Naive B cell (primary cell): ENCODE measurements around the gene SLC25A41. TPM values are rescaled to one million over a fixed set of nuclear protein-coding genes. Genes with fewer than 3 reads are reported as not detected.
A peak's percentile ranks its signal among the peaks of the same experiment; 100 is the strongest.

ENCODE experiments used
- ATAC-seq, 2 donors: fragments of 150-1000 bp; cut with Tn5 transposase; 2 replicates each; pipeline ENCODE4 v1.10.0; 2021; ENCODE audit warnings: low read depth in 2 of 2, mild to moderate bottlenecking in 2 of 2, moderate library complexity in 2 of 2
- DNase-seq: peaks from one replicate; pipeline ENCODE4 v3.0.0; 2022
- H3K27ac Mint-ChIP-seq, 6 donors: one replicate each; pipeline ENCODE4 v1.8.0; 2020 to 2022; ENCODE audit warnings: mild to moderate bottlenecking in 6 of 6, mixed read lengths in 6 of 6, moderate library complexity in 5 of 6, inconsistent platforms in 2 of 6
- H3K27me3 Mint-ChIP-seq, 3 donors: one replicate each; pipeline ENCODE4 v1.8.0; 2021 to 2022; ENCODE audit warnings: mixed read lengths in 3 of 3, mild to moderate bottlenecking in 1 of 3
- H3K36me3 Mint-ChIP-seq, 2 donors: one replicate each; pipeline ENCODE4 v1.8.0; 2020 to 2022; ENCODE audit warnings: mixed read lengths in 2 of 2, inconsistent platforms in 1 of 2, mild to moderate bottlenecking in 1 of 2
- H3K4me1 Mint-ChIP-seq, 3 donors: one replicate each; pipeline ENCODE4 v1.8.0; 2020 to 2022; ENCODE audit warnings: mixed read lengths in 3 of 3, inconsistent platforms in 1 of 3, mild to moderate bottlenecking in 1 of 3, moderate library complexity in 1 of 3
- H3K4me3 Mint-ChIP-seq, 8 donors: one replicate each; pipeline ENCODE4 v1.8.0; 2020 to 2022; ENCODE audit warnings: mild to moderate bottlenecking in 8 of 8, mixed read lengths in 8 of 8, moderate library complexity in 8 of 8, inconsistent platforms in 2 of 8
- H3K9me3 Mint-ChIP-seq, 7 donors: one replicate each; pipeline ENCODE4 v1.8.0; 2020 to 2022; ENCODE audit warnings: mixed read lengths in 7 of 7, mild to moderate bottlenecking in 5 of 7, inconsistent platforms in 2 of 7, moderate library complexity in 1 of 7
- polyA plus RNA-seq, 6 donors: library from polyadenylated mRNA; unstranded; fragments of 300-500 nt; fragmentation: Illumina TruSeq; gene quantifications; one replicate each; pipeline ENCODE4 v1.2.3, GENCODE V29; 2021; ENCODE audit warnings: low read depth in 6 of 6

Gene SLC25A41
- polyA plus RNA-seq, 6 donors from 2014 or later: not detected

DNA sequence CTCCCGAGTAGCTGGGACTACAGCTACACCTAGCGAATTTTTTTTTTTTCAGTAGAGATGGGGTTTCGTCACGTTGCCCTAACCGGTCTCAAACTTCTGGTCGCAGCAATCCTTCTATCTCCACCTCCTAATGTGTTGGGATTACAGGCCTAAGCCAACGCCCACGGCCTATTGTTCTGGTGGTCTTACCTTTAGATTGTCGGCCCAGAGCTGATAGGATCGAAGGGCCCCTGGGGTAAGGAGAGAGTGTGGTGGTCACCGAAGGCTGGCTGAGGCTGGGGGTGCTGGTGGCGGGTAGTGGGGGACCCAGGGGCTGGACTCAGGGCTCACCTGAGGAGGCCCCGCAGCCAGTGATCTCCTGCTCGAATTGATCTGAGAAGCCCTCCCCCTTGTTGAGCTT lies 37.5 kb upstream of the SLC25A41 start:
- Mint-ChIP-seq H3K4me1 (peaks cover 0 to 5% (median 5%) of the 10 kb centered on the region in 3 donors), H3K27ac (peak overlapping the region in 1 of 6 donors; percentile 67), H3K9me3 (no peaks in the 10 kb centered on the region), H3K4me3 (no peak overlapping the region), H3K36me3 (peaks cover 0 to 16% of the 10 kb centered on the region in 2 donors), H3K27me3 (no peaks in the 10 kb centered on the region)
- DNase-seq: no peak
- no peak for ATAC-seq

DNA sequence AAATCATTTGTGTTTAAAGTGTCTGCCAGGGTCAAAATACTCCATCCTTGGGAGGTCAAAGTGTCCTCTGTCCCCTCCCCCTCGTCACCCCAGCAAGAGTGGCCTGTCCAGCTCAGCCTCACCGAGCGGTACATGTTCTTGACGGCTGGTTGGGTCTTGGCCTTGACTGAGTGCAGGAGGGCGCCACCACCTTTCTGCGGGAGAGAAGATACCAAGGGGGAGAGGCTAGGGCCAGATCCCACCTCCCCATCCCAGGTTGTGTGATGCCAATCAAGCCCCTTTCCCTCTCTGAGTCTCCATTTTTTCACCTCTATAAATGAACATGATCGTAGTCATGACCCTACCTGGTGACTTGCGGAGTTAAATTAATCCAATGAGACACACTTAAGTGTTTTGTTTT lies 36.6 kb upstream of the SLC25A41 start:
- ATAC-seq: no peak
- Mint-ChIP-seq H3K36me3 (peaks cover 0 to 16% of the 10 kb centered on the region in 2 donors), H3K27ac (no peak overlapping the region), H3K27me3 (peaks cover 0 to 4% (median 0%) of the 10 kb centered on the region in 3 donors), H3K4me3 (no peak overlapping the region), H3K9me3 (no peaks in the 10 kb centered on the region), H3K4me1 (peaks cover 5 to 7% (median 6%) of the 10 kb centered on the region in 3 donors)
- DNase-seq: no peak

DNA sequence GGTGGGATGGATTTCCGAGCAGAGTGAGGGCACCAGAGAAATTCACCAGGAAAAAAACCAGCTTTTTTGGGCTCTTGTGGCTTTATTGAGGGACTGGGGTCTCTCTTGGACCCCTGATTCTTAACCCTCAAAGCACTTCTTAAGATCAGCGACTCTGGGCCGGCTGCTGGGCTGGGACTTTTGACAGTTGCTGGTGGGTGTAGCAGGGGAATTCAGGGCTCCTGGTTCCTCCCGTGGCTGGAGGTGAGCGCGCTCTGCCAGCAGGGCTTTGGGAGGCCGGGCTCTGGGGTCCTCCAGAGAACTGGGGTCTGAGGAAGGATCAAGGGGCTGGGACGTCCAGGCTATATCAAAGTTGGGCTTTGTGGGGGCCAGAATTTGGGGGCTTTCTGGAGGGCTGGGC lies 33.8 kb upstream of the SLC25A41 start:
- Mint-ChIP-seq H3K27ac (peak overlapping the region in 4 of 6 donors; percentile 17 to 84 (median 62)), H3K9me3 (no peaks in the 10 kb centered on the region), H3K27me3 (peaks cover 0 to 13% (median 12%) of the 10 kb centered on the region in 3 donors), H3K4me3 (no peak overlapping the region), H3K4me1 (peaks cover 11 to 17% (median 16%) of the 10 kb centered on the region in 3 donors), H3K36me3 (peaks cover 0 to 16% of the 10 kb centered on the region in 2 donors)
- DNase-seq (no peak), ATAC-seq (no peak)

DNA sequence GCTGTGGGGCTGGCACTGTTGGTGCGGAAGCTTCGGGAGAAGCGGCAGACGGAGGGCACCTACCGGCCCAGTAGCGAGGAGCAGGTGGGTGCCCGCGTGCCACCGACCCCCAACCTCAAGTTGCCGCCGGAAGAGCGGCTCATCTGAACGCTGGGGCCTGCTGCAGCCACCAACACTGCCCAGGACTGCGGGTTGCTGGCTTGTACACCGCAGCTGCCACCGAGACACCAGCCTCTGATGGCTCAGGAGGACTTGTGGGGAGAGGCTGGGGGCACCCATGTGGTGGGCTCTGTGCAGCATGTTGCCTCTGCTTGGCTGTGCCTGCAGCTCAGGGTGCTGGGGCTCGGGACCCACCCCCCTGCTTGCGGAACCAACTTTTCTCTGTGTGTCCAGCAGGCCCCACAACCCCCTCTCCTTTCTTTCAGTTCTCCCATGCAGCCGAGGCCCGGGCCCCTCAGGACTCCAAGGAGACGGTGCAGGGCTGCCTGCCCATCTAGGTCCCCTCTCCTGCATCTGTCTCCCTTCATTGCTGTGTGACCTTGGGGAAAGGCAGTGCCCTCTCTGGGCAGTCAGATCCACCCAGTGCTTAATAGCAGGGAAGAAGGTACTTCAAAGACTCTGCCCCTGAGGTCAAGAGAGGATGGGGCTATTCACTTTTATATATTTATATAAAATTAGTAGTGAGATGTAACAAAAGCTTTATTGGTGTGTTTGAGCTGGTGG lies 33.1 kb upstream of the SLC25A41 start:
- ATAC-seq (no peak), DNase-seq (no peak)
- H3K4me3 Mint-ChIP-seq: no peak overlapping the region
- H3K36me3 Mint-ChIP-seq: peaks cover 0 to 16% of the 10 kb centered on the region in 2 donors
- H3K27me3 Mint-ChIP-seq: peaks cover 0 to 13% (median 12%) of the 10 kb centered on the region in 3 donors
- H3K27ac Mint-ChIP-seq: peak overlapping the region in 1 of 6 donors; percentile 17
- no peaks in the 10 kb centered on the region for H3K9me3 Mint-ChIP-seq
- H3K4me1 Mint-ChIP-seq: peaks cover 11 to 17% (median 16%) of the 10 kb centered on the region in 3 donors

DNA sequence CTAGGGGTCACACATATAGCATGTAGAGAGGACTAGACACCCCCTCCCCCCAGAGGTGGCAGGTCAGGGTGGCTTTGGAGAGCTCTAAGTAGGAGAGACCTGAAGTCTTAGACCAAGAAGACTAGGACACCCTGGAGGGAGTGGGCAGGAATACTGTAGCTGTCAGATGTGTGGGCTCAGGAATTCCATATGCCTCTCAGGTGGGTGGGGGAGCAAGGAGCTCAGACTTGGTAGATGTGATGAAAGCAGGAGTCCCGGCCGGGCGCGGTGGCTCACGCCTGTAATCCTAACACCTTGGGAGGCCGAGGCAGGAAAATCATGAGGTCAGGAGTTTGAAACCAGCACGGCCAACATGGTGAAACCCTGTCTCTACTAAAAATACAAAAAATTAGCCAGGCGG lies 32.1 kb upstream of the SLC25A41 start:
- ATAC-seq (no peak), DNase-seq (no peak)
- peak overlapping the region in 4 of 6 donors; percentile 44 to 89 (median 58) for H3K27ac Mint-ChIP-seq
- H3K27me3 Mint-ChIP-seq: peaks cover 0 to 13% (median 12%) of the 10 kb centered on the region in 3 donors
- peaks cover 0 to 16% of the 10 kb centered on the region in 2 donors for H3K36me3 Mint-ChIP-seq
- peaks cover 12 to 17% (median 17%) of the 10 kb centered on the region in 3 donors for H3K4me1 Mint-ChIP-seq
- H3K4me3 Mint-ChIP-seq: peak overlapping the region in 2 of 8 donors; percentile 6 to 9
- H3K9me3 Mint-ChIP-seq: no peaks in the 10 kb centered on the region

DNA sequence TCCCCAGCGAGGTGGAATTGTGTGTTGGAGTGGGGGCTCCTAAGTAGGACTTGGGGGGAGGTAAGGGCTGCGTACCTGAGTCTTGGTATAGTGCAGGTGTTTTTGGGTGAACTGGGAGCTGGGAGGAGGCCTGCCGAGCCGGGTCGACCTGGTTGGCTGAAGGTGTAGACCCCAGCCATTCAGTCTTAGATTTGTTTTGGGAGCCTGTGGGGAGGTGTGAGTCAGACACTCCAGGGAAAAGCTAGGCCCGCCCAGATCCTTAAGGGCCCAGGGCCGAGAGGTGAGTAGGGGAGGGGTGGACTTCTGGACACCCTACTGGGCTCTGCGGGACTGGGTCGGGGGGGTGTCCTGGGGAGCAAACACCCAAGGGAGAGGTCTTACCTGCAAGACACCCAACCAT lies 31.4 kb upstream of the SLC25A41 start:
- H3K4me3 Mint-ChIP-seq: peak overlapping the region in 7 of 8 donors; percentile 1 to 64 (median 53)
- no peaks in the 10 kb centered on the region for H3K9me3 Mint-ChIP-seq

DNA sequence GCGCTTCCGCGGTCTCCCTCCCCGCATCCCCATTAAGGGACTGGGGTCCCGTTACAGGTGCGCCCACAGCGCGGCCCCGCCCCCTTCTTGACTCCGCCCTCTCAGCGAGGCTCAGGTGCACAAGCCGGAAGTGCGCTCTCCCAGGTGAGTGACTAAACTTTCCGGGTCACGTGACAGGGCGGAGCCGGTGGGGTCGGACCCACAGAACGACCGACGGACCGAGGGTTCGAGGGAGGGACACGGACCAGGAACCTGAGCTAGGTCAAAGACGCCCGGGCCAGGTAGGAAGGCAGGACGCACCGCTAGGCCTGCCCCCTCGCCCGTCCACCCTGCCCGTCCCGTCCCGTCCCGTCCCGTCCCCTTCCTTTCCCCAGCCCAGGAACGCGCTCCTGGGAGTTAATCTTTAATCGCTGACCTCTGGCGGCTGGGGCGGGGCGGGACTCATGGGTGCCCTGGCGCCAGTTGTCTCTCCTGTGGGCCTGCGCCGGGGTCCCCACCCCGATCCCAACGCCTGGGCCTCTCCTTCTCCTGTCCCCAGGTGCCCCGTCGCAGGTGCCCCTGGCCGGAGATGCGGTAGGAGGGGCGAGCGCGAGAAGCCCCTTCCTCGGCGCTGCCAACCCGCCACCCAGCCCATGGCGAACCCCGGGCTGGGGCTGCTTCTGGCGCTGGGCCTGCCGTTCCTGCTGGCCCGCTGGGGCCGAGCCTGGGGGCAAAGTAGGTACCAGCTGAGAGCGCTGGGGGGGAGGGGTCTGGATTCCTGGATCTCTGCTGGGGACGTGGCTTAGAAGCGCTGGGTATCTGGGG lies 30.7 kb upstream of the SLC25A41 start, which contains the start of gene CRB3:
Gene CRB3 (plus strand): TSS at position 202 of the 804 bp plus-strand sequence. CDS start 431 bp downstream, at position 633.
- H3K36me3 Mint-ChIP-seq: peaks cover 0 to 9% of the 10 kb centered on the region in 2 donors
- ATAC-seq: no peak
- H3K27me3 Mint-ChIP-seq: peaks cover 0 to 13% (median 12%) of the 10 kb centered on the region in 3 donors
- H3K4me3 Mint-ChIP-seq: peak within 1 kb of the TSS; percentile 56 to 71 (median 64)
- peaks cover 20 to 25% (median 21%) of the 10 kb centered on the region in 3 donors for H3K4me1 Mint-ChIP-seq
- H3K27ac Mint-ChIP-seq: peak within 1 kb of the TSS in 2 of 6 donors; percentile 48 to 74
- no peak for DNase-seq
- H3K9me3 Mint-ChIP-seq: no peaks in the 10 kb centered on the region

More for the DNA sequence above, 31.4 kb upstream of the SLC25A41 start:
- peaks cover 19 to 23% (median 19%) of the 10 kb centered on the region in 3 donors for H3K4me1 Mint-ChIP-seq
- H3K27ac Mint-ChIP-seq: peak overlapping the region in 2 of 6 donors; percentile 48 to 74
- H3K27me3 Mint-ChIP-seq: peaks cover 0 to 13% (median 12%) of the 10 kb centered on the region in 3 donors
- DNase-seq: no peak
- H3K36me3 Mint-ChIP-seq: peaks cover 0 to 16% of the 10 kb centered on the region in 2 donors
- no peak for ATAC-seq

DNA sequence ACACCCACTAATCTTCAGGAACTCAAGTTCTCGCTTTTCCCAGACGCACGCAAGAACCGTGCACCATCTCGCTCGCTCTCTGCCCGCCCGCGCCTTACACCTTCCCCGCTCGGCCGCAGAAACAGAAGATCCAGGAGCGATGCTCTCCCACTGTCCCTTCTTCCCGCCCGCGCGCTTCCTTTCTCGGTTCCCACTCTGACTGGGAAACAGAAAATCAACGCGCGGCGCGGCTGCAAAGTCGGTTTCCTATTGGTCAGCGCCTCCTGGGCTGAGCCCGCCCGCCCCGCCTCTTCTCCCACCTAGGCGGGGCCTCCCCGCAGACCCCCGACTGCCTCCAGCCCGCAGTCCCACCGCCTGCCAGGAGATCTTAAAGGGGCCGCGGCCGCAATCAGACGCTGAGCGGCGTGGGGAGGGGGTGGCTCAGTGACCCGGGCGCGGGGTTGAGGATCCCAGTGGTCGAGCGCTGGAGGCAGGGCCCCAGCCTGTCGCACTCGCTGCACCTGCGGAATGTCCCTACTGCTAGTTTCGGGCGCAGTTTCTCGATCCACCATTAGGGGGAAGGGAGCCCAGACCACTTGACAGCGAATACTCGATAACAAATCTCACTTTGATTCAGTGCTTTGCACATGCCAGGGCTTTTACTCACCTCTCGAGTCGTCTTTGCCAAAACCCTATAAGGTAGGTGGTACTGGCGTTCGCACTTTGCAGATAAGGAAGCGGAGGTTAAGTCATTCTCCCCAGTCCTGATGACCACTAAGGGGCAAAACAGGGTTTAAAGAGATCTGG lies 26.7 kb upstream of the SLC25A41 start:
- Mint-ChIP-seq H3K9me3 (peaks cover 0 to 3% (median 0%) of the 10 kb centered on the region in 7 donors), H3K4me3 (peak overlapping the region; percentile 91 to 99 (median 94)), H3K36me3 (no peaks in the 10 kb centered on the region), H3K27me3 (peaks cover 0 to 13% (median 8%) of the 10 kb centered on the region in 3 donors), H3K4me1 (peaks cover 24 to 33% (median 30%) of the 10 kb centered on the region in 3 donors), H3K27ac (peak overlapping the region; percentile 35 to 94 (median 89))
- peak; percentile 95 for DNase-seq
- ATAC-seq: peak; percentile 82 to 83

DNA sequence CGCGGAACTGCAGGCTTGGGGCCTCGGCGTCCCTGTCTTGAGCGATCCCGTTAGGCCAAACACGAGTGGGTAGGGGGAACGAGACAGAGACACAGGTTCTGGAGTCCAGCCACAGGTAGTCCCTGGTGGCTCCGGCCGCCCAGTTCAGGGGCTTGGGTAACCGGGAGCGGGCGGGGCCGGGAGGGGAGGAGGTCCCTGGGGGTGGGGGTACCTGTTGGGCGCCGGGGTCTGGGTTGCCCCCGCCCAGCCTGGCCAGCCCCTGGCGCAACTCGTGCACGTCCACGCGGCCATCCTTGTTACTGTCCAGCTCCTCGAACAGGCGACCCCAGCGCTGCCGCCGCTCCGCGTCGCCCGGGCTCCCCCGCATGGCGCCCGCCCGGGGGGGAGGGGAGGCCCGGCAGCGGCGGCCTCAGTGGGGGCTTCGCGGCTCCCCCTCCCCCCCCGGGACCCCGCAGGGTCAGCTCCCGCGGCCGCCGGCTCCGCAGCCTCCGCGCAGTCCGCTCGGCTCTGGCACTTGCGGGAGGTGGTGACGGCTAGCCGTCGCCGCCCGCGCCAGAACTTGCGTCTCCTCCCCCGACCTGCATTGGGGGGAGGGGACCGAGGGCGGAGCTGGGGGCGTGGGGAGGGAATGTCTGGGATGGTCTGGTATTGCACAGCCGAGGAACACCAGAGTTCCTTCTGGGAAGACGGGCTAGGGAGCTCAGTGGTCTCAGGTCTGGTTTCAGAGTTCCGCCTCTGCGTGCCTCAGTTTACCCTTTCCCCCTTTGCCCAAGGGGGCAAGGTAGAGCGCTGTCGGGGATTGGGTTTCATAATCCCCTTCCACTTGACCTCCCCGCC lies 25.9 kb upstream of the SLC25A41 start, which contains the start of gene SLC25A23:
Gene SLC25A23 (minus strand): TSS at position 531 of the 837 bp plus-strand sequence. CDS start 164 bp downstream, at position 367.
- peaks cover 0 to 6% (median under 1%) of the 10 kb centered on the region in 3 donors for H3K27me3 Mint-ChIP-seq
- ATAC-seq: peak; percentile 12 to 16

DNA sequence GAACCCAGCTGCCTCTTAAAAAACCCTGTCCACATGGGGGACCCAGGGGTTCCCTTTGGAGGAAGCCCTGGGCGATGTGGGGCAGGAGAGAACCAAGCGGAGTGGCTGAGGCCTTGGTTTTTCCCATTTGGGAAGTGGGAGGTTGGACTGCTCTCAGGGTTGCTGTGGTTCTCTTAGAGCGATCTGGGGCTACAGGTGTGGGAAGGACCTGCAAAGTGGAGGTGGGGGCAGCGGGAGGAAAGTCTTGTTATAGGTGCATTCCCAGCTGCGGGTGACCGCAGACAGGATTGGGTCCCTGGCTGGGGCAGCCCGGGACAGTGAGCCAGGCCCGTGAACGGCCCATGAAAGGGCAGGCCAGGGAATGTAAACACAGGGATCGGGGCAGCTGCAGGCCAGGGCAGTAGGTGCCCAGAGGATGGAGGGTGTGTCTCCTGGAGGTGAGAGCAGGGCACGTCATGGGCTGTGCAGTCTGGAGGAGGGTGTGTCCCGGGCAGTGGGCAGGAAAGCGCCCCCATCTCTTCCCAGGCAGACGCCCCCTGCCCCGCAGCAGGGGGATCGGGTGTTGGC lies 25.2 kb upstream of the SLC25A41 start:
- peak overlapping the region in 3 of 6 donors; percentile 47 to 92 (median 77) for H3K27ac Mint-ChIP-seq
- H3K4me1 Mint-ChIP-seq: peaks cover 14 to 28% (median 18%) of the 10 kb centered on the region in 3 donors
- peaks cover 0 to 10% (median 3%) of the 10 kb centered on the region in 7 donors for H3K9me3 Mint-ChIP-seq
- no peak for DNase-seq
- H3K4me3 Mint-ChIP-seq: peak overlapping the region; percentile 72 to 93 (median 88)
- ATAC-seq: no peak
- peaks cover 3 to 5% of the 10 kb centered on the region in 2 donors for H3K36me3 Mint-ChIP-seq
- H3K27me3 Mint-ChIP-seq: no peaks in the 10 kb centered on the region

More for the DNA sequence above, 25.9 kb upstream of the SLC25A41 start, which contains the start of gene SLC25A23:
- Mint-ChIP-seq H3K4me1 (peaks cover 17 to 33% (median 22%) of the 10 kb centered on the region in 3 donors), H3K9me3 (peaks cover 0 to 6% (median 0%) of the 10 kb centered on the region in 7 donors), H3K4me3 (peak within 1 kb of the TSS; percentile 91 to 99 (median 94)), H3K27ac (peak within 1 kb of the TSS; percentile 35 to 94 (median 92)), H3K36me3 (no peaks in the 10 kb centered on the region)
- peak; percentile 32 for DNase-seq

DNA sequence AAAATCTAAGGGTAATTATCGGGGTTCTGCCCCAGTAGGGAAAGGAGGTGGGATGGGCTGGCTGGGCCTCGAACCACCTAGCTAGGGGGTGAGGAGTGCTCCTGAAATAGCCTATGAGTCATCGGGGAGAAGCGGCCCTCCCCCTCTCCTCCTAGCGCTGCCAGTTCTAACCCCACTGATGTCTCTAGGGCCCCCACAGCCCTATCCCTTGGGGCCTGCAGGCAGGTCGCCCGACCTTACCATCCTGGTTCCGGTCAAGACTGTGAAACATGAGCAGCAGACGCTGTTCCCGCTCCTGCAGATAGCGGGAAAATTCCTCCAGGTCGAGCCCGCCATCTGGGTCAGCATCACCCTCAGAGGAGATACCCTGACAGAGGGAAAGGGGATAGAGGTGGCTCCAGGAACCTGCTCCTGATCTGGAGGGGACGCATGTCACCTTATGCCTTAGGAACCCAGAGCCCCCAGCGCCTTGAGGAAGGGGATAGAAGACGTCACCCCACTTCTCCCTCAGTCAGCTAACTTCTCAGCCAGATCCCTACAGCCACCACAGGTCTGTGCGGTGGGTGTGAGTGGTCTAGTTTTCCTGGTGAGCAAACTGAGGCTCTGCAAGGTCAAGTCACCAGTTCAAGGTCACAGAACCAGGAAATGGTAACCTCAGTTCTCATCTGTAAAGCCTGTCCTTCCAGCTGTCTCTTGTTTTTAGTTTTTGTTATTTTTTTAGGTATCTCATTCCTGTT lies 24.6 kb upstream of the SLC25A41 start:
- H3K27me3 Mint-ChIP-seq: no peaks in the 10 kb centered on the region
- peak overlapping the region; percentile 25 to 93 (median 88) for H3K4me3 Mint-ChIP-seq
- H3K4me1 Mint-ChIP-seq: peaks cover 14 to 27% (median 18%) of the 10 kb centered on the region in 3 donors
- peak overlapping the region in 2 of 6 donors; percentile 77 to 92 for H3K27ac Mint-ChIP-seq
- DNase-seq (no peak), ATAC-seq (no peak)
- peaks cover 6 to 8% of the 10 kb centered on the region in 2 donors for H3K36me3 Mint-ChIP-seq
- H3K9me3 Mint-ChIP-seq: peaks cover 0 to 13% (median 7%) of the 10 kb centered on the region in 7 donors
